ENCODE measurements around the gene PKD2L2.

Gene PKD2L2

DNA sequence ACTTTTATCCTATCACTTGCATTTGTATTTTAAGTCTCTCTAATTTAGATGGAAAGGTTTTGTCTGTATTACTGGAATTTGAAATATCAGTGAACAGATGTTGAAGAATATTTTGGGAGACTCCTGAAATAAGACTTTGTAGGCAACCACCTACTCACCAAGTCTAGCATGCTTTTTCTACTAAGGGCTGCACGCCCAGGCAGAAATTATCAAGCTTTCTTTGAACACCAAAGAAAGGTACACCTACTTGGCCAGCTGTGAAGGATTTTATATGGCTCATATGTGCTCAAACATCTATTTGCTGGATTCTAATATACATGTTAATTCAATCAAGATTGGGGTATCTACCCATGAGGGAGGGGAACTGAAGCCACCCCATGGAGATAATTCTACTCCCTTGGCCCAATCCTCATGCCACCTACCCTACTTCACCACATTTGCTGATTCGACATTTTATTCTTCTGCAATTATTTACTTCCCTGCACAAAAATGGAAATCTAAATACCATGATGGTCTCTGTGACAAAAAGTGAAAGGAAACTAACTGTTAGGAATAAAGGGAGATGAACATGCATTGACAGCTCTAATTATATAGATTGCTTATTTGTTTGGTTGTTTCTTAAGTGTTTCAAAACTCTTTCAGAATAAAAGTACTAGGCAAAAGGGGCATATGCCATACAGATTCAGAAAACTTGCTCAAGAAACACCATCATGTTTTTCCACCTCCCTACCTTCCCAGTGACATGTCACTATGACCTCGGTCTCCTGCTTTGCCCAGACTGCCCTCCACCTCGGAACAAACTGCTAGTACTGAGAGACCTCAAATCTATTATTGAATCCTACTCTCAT is 22.5 kb upstream of the PKD2L2 start:
- TF ChIP-seq, protein P1, sequence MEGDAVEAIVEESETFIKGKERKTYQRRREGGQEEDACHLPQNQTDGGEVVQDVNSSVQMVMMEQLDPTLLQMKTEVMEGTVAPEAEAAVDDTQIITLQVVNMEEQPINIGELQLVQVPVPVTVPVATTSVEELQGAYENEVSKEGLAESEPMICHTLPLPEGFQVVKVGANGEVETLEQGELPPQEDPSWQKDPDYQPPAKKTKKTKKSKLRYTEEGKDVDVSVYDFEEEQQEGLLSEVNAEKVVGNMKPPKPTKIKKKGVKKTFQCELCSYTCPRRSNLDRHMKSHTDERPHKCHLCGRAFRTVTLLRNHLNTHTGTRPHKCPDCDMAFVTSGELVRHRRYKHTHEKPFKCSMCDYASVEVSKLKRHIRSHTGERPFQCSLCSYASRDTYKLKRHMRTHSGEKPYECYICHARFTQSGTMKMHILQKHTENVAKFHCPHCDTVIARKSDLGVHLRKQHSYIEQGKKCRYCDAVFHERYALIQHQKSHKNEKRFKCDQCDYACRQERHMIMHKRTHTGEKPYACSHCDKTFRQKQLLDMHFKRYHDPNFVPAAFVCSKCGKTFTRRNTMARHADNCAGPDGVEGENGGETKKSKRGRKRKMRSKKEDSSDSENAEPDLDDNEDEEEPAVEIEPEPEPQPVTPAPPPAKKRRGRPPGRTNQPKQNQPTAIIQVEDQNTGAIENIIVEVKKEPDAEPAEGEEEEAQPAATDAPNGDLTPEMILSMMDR (IDR thresholded peaks at IDR 0.05): no peak
- no peaks in the 10 kb centered on the region for H3K4me1 ChIP-seq (ENCODE audit: control insufficient read depth in 1 of 2, insufficient read depth in 1 of 2, low read depth in 1 of 2, low read length in 1 of 2)
- H3K27me3 ChIP-seq: no peaks in the 10 kb centered on the region
- no peaks in the 10 kb centered on the region for H3K36me3 ChIP-seq
- no peaks in the 10 kb centered on the region for H3K9me3 ChIP-seq
- H3K4me3 ChIP-seq (ENCODE audit: low read depth in 1 of 2, low read length in 1 of 2): no peak overlapping the region
- H3K27ac ChIP-seq: no peak overlapping the region

- Histone ChIP-seq H3K27me3 (no peaks in the 10 kb centered on the region), H3K4me1 (ENCODE audit: control insufficient read depth in 1 of 2, insufficient read depth in 1 of 2, low read depth in 1 of 2, low read length in 1 of 2) (no peaks in the 10 kb centered on the region), H3K9me3 (no peaks in the 10 kb centered on the region), H3K4me3 (ENCODE audit: low read depth in 1 of 2, low read length in 1 of 2) (no peak within 1 kb of the TSS), H3K36me3 (no peaks in the 10 kb centered on the region), H3K27ac (no peak within 1 kb of the TSS)
- TF ChIP-seq, protein P1 (IDR thresholded peaks at IDR 0.05): no peak
These were observed 21.6 kb upstream of the PKD2L2 start, which contains the start of gene MYOT for GRCh38 chr5:137867664-137868063. Gene MYOT, plus strand, starts transcription at chr5:137867860. Its CDS starts 2,792 bp downstream, at chr5:137870652.

- Histone ChIP-seq H3K27ac (no peak overlapping the region), H3K4me3 (ENCODE audit: low read depth in 1 of 2, low read length in 1 of 2) (no peak overlapping the region), H3K36me3 (no peaks in the 10 kb centered on the region), H3K9me3 (no peaks in the 10 kb centered on the region), H3K4me1 (ENCODE audit: control insufficient read depth in 1 of 2, insufficient read depth in 1 of 2, low read depth in 1 of 2, low read length in 1 of 2) (no peaks in the 10 kb centered on the region), H3K27me3 (no peaks in the 10 kb centered on the region)
- TF ChIP-seq, protein P1 (IDR thresholded peaks at IDR 0.05): no peak
These were observed 18.5 kb upstream of the PKD2L2 start for GRCh38 chr5:137870647-137871339.

- H3K9me3 ChIP-seq: no peaks in the 10 kb centered on the region
- no peak overlapping the region for H3K27ac ChIP-seq
- no peaks in the 10 kb centered on the region for H3K27me3 ChIP-seq
- TF ChIP-seq, protein P1 (IDR thresholded peaks at IDR 0.05): no peak
- H3K36me3 ChIP-seq: no peaks in the 10 kb centered on the region
- H3K4me1 ChIP-seq (ENCODE audit: control insufficient read depth in 1 of 2, insufficient read depth in 1 of 2, low read depth in 1 of 2, low read length in 1 of 2): no peaks in the 10 kb centered on the region
- no peak overlapping the region for H3K4me3 ChIP-seq (ENCODE audit: low read depth in 1 of 2, low read length in 1 of 2)
These were observed 17.7 kb upstream of the PKD2L2 start for GRCh38 chr5:137871571-137871970.

- H3K4me1 ChIP-seq (ENCODE audit: control insufficient read depth in 1 of 2, insufficient read depth in 1 of 2, low read depth in 1 of 2, low read length in 1 of 2): no peaks in the 10 kb centered on the region
- H3K27ac ChIP-seq: no peak overlapping the region
- no peaks in the 10 kb centered on the region for H3K9me3 ChIP-seq
- no peak overlapping the region for H3K4me3 ChIP-seq (ENCODE audit: low read depth in 1 of 2, low read length in 1 of 2)
- no peaks in the 10 kb centered on the region for H3K27me3 ChIP-seq
- TF ChIP-seq, protein P1 (IDR thresholded peaks at IDR 0.05): no peak
- no peaks in the 10 kb centered on the region for H3K36me3 ChIP-seq
These were observed 16.8 kb upstream of the PKD2L2 start for GRCh38 chr5:137872466-137872865.

Data from neutrophil (primary cell).